ENCODE results near the gene MDK. TPM values are rescaled to one million over a fixed set of nuclear protein-coding genes. Genes with fewer than 3 reads are reported as not detected.

Gene MDK
- total RNA-seq, 1 experiment from 2014 or later: 286 TPM

DNA sequence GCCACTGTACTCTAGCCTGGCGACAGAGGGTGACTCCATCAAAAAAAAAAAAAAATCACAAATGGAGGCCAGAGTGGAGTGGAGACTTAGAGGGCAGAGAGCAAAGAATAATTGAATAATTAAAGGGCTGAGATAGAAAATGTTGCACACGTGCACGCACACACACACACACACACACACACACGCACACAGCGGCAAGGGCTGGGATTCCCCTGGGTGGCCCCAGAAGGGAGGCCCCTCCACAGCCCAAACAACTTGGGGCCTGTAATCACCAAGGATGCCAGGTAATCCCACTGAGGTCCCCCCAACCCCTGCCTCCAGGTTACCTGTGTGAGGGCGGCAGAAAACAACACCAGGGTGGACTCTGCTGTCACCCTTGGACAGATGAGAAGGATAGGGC lies 46.2 kb upstream of the MDK start:
- Histone ChIP-seq H3K9me3 (ENCODE audit: control insufficient read depth in 1 of 2, insufficient read depth in 1 of 2, low read depth in 1 of 2, low read length in 2 of 2) (no peaks in the 10 kb centered on the region), H3K27me3 (ENCODE audit: insufficient read depth, low read length) (no peaks in the 10 kb centered on the region), H3K9me2 (ENCODE audit: insufficient read depth) (no peaks in the 10 kb centered on the region), H3K27ac (ENCODE audit: low read depth, low read length) (no peak overlapping the region), H3K79me2 (ENCODE audit: insufficient read depth, low read length) (no peaks in the 10 kb centered on the region), H3K9ac (ENCODE audit: low read length) (no peak overlapping the region), H3K4me3 (replicated peaks in 1 of 2; ENCODE audit: low read depth in 1 of 2, low read length in 2 of 2) (no peak overlapping the region), H4K20me1 (ENCODE audit: insufficient read depth) (no peaks in the 10 kb centered on the region), H2AFZ (ENCODE audit: low read depth, low read length, poor library complexity, severe bottlenecking) (no peak overlapping the region), H3K4me2 (ENCODE audit: low read length) (no peak overlapping the region), H3K4me1 (ENCODE audit: control insufficient read depth in 1 of 2, insufficient read depth in 2 of 2, low read length in 2 of 2) (peaks cover 0 to 27% of the 10 kb centered on the region in 2 experiments; a peak in 3 of 4 replicates), H3K36me3 (ENCODE audit: control insufficient read depth in 1 of 2, insufficient read depth in 2 of 2, low read length in 2 of 2) (no peaks in the 10 kb centered on the region)
- no peak for ATAC-seq
- POLR2A ChIA-PET: no interaction called here
- RAD21 ChIA-PET (ENCODE audit: low non-redundant PET in 1 of 2, low total read pairs in 2 of 2, uncharacterized antibody in 2 of 2, unreplicated experiment in 2 of 2): no interaction called here
- CTCF ChIA-PET: interaction anchor here (0.7 kb wide), 1 partner anchor 1020 kb away, joined by 3 read pairs; no protein-coding TSS in a partner anchor
- no peak for DNase-seq (ENCODE audit: low read depth, low spot score)
- intact Hi-C loops (cut with micrococcal nuclease): no loop called here
- BruUV-seq (replicated peaks): no TSS peak
- TF ChIP-seq ZNF274 (IDR thresholded peaks at IDR 0.05; ENCODE audit: low read depth, low read length) (no peak), TCF7L2 (IDR thresholded peaks at IDR 0.05; ENCODE audit: borderline replicate concordance, extremely low read depth, insufficient read depth, insufficient read length) (no peak), ELF1 (IDR thresholded peaks at IDR 0.05; ENCODE audit: borderline replicate concordance, low read depth) (no peak), ZFX (IDR thresholded peaks at IDR 0.05) (no peak), CBX3 (IDR thresholded peaks at IDR 0.05; ENCODE audit: low read depth) (no peak), POLR2A (IDR thresholded peaks at IDR 0.05; ENCODE audit: borderline replicate concordance, extremely low read depth, insufficient read depth, insufficient read length) (no peak), SIN3A (IDR thresholded peaks at IDR 0.05; ENCODE audit: low read depth) (no peak), YY1 (IDR thresholded peaks at IDR 0.05; ENCODE audit: extremely low read depth, insufficient replicate concordance, low read depth, low read length) (no peak), SRF (IDR thresholded peaks at IDR 0.05; ENCODE audit: low read depth) (no peak), CEBPB (IDR thresholded peaks at IDR 0.05; ENCODE audit: low read depth) (no peak), EZH2 (IDR thresholded peaks at IDR 0.05) (no peak), EZH2phosphoT487 (IDR thresholded peaks at IDR 0.05; ENCODE audit: borderline replicate concordance) (no peak), JUND (IDR thresholded peaks at IDR 0.05) (no peak), SP1 (IDR thresholded peaks at IDR 0.05; ENCODE audit: low read depth) (no peak), POLR2AphosphoS5 (IDR thresholded peaks at IDR 0.05; ENCODE audit: low read depth, low read length) (no peak)
- TF ChIP-seq, protein P1, sequence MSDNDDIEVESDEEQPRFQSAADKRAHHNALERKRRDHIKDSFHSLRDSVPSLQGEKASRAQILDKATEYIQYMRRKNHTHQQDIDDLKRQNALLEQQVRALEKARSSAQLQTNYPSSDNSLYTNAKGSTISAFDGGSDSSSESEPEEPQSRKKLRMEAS (IDR thresholded peaks at IDR 0.05): no peak
- TF ChIP-seq, protein P2, sequence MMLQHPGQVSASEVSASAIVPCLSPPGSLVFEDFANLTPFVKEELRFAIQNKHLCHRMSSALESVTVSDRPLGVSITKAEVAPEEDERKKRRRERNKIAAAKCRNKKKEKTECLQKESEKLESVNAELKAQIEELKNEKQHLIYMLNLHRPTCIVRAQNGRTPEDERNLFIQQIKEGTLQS (IDR thresholded peaks at IDR 0.05): no peak
- TF ChIP-seq, protein P3, sequence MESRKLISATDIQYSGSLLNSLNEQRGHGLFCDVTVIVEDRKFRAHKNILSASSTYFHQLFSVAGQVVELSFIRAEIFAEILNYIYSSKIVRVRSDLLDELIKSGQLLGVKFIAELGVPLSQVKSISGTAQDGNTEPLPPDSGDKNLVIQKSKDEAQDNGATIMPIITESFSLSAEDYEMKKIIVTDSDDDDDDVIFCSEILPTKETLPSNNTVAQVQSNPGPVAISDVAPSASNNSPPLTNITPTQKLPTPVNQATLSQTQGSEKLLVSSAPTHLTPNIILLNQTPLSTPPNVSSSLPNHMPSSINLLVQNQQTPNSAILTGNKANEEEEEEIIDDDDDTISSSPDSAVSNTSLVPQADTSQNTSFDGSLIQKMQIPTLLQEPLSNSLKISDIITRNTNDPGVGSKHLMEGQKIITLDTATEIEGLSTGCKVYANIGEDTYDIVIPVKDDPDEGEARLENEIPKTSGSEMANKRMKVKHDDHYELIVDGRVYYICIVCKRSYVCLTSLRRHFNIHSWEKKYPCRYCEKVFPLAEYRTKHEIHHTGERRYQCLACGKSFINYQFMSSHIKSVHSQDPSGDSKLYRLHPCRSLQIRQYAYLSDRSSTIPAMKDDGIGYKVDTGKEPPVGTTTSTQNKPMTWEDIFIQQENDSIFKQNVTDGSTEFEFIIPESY (IDR thresholded peaks at IDR 0.05; ENCODE audit: extremely low read depth, insufficient replicate concordance, low read length): no peak
- TF ChIP-seq, protein P4, sequence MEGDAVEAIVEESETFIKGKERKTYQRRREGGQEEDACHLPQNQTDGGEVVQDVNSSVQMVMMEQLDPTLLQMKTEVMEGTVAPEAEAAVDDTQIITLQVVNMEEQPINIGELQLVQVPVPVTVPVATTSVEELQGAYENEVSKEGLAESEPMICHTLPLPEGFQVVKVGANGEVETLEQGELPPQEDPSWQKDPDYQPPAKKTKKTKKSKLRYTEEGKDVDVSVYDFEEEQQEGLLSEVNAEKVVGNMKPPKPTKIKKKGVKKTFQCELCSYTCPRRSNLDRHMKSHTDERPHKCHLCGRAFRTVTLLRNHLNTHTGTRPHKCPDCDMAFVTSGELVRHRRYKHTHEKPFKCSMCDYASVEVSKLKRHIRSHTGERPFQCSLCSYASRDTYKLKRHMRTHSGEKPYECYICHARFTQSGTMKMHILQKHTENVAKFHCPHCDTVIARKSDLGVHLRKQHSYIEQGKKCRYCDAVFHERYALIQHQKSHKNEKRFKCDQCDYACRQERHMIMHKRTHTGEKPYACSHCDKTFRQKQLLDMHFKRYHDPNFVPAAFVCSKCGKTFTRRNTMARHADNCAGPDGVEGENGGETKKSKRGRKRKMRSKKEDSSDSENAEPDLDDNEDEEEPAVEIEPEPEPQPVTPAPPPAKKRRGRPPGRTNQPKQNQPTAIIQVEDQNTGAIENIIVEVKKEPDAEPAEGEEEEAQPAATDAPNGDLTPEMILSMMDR (IDR thresholded peaks at IDR 0.05 in 2 of 3, conservative IDR thresholded peaks at IDR 0.05 in 1 of 3; ENCODE audit: borderline replicate concordance in 1 of 3, insufficient read depth in 1 of 3, low read depth in 2 of 3, low read length in 2 of 3): no peak
